Adrenal gland (tissue), 5 donors: ENCODE measurements around the gene PCLO.

Experiments used
- POLR2A ChIP-seq, 2 donors: fragments of 450-650 bp; IDR thresholded peaks; one replicate each; pipeline ENCODE4 v1.6.1; 2017; ENCODE audit warnings: antibody characterized with exemption in 2 of 2, mild to moderate bottlenecking in 2 of 2, moderate library complexity in 1 of 2
- TF ChIP-seq, protein P1 (sequence below), 6 experiments: fragments of 450-650 bp in 4 of 6; fragments of 200-600 bp in 2 of 6; sonication (generic) in 1 of 6; IDR thresholded peaks; 1 replicate in 5 of 6; 2 replicates in 1 of 6; pipeline versions ENCODE4 v1.5.1 to v1.8.0; 2016 to 2021; ENCODE audit warnings: antibody characterized with exemption in 6 of 6, mild to moderate bottlenecking in 2 of 6, moderate library complexity in 1 of 6
- donor health status: DM: no; HTN: no; CAD: no.

DNA sequence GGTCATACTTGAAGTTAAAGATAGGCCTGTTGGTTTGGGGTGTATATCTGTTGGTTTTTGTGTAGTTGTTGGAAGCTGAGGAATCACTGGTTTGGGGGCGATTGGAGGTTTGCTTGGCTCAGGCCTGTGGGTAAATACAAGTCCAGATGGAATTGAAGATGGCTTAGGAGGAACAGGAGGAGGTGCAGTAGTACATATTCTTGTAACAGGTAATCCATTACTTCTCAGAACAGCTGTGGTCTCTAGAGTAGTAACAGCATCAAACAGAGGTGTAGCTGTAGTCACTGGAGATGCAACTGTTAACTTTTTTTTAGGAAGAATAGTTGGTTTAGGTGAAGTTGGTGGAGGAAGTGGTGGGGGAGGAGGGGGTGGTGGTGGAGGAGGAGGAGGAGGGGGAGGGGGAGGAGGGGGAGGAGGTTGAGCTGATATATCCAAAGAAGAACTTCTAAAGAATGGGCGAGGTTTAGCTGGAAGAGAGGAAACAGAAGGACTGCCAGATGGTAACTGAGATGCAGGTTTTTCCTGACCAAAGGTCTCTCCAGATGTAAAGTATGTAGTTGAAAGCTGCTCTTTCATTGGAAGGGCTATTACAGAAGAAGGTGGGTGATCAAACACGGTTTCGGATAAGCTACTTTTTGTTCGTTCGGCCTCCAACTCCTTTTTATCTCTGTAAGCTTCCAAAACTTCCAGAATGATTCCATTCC, 209.2 kb downstream of the PCLO start:
- TF ChIP-seq, protein P1, sequence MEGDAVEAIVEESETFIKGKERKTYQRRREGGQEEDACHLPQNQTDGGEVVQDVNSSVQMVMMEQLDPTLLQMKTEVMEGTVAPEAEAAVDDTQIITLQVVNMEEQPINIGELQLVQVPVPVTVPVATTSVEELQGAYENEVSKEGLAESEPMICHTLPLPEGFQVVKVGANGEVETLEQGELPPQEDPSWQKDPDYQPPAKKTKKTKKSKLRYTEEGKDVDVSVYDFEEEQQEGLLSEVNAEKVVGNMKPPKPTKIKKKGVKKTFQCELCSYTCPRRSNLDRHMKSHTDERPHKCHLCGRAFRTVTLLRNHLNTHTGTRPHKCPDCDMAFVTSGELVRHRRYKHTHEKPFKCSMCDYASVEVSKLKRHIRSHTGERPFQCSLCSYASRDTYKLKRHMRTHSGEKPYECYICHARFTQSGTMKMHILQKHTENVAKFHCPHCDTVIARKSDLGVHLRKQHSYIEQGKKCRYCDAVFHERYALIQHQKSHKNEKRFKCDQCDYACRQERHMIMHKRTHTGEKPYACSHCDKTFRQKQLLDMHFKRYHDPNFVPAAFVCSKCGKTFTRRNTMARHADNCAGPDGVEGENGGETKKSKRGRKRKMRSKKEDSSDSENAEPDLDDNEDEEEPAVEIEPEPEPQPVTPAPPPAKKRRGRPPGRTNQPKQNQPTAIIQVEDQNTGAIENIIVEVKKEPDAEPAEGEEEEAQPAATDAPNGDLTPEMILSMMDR (IDR thresholded peaks at IDR 0.05), result no peak
- no peak for TF ChIP-seq POLR2A (IDR thresholded peaks at IDR 0.05)
